GM19238 (cell line): ENCODE results near the gene IL23A.
"Not testable (repeated sequence)": the region's sequence is repeated elsewhere in the genome, so short reads cannot be mapped to it uniquely, and the experiment has no call there.

ENCODE experiments used
- DNase-seq: peaks from one replicate; pipeline ENCODE4 v3.0.0; 2011; ENCODE audit warnings: low spot score; ENCODE audit not compliant: insufficient read length

Gene IL23A, protein sequence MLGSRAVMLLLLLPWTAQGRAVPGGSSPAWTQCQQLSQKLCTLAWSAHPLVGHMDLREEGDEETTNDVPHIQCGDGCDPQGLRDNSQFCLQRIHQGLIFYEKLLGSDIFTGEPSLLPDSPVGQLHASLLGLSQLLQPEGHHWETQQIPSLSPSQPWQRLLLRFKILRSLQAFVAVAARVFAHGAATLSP

GRCh38 chr12:56338308-56339157 is at the start of gene IL23A:
IL23A (plus strand) TSS chr12:56338884; CDS start chr12:56339045, 161 bp downstream.
- no peak for DNase-seq

GRCh38 chr12:56293795-56294194 is 44.9 kb upstream of the IL23A start:
- no peak for DNase-seq

DNA sequence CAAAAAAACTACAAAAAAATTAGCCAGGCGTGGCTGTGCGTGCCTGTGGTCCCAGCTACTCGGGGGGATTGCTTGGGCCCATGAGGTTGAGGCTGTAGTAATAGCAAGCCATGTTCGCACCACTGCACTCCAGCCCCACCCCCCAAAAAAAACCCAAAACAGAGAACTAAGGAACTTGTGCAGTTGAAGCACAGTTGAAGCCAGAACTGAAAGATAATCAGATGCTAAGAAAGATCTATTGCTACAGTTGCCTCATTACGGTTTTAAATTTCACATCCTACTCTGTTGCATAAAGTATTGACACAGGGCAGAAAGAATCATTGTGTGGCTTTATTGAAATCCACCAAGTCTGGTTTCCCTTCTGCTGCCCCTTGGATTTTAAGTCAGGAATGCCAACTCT is 42.4 kb upstream of the IL23A start:
- no peak for DNase-seq

DNA sequence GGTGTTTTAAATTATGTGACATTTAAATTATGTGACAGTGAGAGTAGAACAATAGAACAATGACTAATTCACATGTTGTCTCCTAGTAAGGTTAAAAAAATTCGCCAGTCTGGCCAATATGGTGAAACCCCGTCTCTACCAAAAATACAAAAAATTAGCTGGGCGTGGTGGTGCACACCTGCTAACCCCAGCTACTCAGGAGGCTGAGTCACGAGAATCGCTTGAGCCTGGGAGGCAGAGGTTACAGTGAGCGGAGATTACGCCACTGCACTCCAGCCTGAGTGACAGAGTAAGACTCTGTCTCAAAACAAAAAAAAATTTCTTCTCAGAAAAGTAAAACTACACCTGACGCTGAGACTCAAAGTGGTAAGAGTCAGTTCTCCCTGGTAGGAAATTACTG is 41.3 kb upstream of the IL23A start:
- DNase-seq: no peak

- no peak for DNase-seq
These were observed 39.9 kb upstream of the IL23A start for GRCh38 chr12:56298828-56299227.

DNA sequence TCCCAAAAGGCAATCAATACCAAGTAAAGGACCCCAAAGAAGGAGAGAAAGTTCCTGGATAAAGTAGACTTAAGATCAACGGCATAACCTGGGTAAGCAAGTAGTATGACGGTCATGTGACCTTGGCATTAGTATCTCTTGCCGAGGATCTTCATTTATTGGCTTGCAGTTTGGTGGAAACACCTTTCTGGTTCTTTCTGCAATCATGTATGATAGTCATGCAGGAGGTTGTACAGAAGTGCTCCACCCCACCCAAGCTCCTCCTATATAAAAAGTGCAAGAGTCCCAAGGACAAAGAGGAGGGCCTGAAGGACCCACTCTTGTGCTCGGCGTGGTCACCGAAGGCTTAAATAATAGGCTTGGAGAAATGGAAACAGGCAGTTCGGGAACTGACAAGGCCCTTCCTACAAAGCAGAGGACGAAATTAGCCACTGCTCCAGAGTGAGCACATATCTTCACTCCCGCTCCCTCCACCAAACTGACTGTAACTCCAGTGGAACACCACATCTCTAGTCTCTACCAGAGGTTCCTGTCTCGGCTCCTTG is 39.3 kb upstream of the IL23A start:
- DNase-seq: no peak

- DNase-seq: peak; percentile 91
These were observed 38.6 kb upstream of the IL23A start, which contains the start of gene CS for GRCh38 chr12:56299853-56300643. CS (minus strand) TSS chr12:56300330; CDS start chr12:56300201, 129 bp downstream.

- no peak for DNase-seq
These were observed 37.8 kb upstream of the IL23A start for GRCh38 chr12:56300644-56301464.

- DNase-seq: no peak
These were observed 34.4 kb upstream of the IL23A start for GRCh38 chr12:56304276-56304675.

DNA sequence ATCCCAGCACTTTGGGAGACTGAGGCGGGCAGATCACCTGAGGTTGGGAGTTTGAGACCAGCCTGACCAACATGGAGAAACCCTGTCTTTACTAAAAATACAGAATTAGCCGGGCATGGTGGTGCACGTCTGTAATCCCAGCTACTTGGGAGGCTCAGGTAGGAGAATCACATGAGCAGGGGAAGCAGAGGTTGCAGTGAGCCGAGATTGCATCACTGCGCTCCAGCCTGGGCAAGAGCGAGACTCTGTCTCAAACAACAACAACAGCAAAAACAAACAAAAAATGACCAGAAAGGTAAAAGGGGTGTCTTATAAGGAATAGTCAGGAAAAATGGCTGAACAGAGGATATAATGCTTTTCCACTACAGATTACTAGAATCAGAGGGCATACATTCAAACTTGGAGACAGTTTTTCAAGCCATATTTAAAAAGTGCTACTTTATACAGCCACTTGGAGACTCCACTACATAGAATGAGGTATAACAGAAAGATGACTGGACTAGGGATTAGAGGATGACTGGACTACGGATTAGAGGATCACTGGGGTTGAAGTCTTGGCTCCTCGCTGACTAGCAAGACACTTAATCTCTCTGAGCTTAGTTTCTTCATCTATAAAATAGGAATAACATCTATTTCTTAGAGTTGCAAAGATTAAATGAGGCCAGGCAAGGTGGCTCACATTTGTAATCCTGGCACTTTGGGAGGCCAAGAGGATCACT is 33.7 kb upstream of the IL23A start:
- DNase-seq: no peak

GRCh38 chr12:56307221-56307965 is 31.3 kb upstream of the IL23A start:
- DNase-seq: no peak

DNA sequence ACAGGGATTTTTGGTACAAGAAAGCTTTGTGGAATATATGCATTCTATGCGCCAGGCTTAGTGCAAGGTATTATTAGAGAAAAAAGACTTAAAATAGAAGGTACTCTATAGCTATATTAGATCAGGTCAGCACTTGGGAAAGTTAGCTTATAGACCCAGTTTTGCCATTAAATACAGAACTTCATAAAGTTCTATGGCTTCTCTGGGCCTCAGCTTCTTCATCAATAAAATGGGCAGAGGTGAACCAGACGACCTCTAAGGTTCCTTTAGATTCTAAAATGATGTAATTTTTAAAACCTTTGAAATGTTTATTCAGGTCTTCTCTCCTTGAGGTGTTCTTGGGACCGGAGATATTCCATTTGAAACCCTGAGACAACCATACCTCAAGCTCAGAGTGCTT is 30.0 kb upstream of the IL23A start:
- DNase-seq: no peak

- no peak for DNase-seq
These were observed 27.7 kb upstream of the IL23A start for GRCh38 chr12:56311003-56311402.

DNA sequence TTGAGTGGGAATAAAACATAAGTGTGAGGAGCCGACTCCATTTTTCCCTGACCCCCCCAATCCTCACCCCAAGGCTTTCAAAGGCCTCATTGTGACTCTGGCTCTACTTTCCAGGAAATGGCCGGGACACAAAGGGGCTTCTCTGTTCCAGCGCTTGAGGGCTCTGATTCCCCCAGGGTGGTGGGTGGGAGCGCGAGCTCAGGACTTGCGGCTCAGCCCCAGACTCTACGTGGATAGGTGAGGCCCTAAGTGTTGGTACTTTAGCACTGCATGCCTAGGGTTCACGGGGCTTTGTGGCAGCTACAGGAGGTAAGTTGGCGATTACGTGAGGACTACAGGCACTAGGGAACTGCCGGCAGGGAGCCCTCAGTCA is 23.4 kb upstream of the IL23A start:
- DNase-seq: no peak

GRCh38 chr12:56315622-56316473 is 22.8 kb upstream of the IL23A start, which contains the start of gene CNPY2:
CNPY2 (minus strand) TSS chr12:56315988; CDS start chr12:56315217, 771 bp downstream.
- peak; percentile 92 for DNase-seq

DNA sequence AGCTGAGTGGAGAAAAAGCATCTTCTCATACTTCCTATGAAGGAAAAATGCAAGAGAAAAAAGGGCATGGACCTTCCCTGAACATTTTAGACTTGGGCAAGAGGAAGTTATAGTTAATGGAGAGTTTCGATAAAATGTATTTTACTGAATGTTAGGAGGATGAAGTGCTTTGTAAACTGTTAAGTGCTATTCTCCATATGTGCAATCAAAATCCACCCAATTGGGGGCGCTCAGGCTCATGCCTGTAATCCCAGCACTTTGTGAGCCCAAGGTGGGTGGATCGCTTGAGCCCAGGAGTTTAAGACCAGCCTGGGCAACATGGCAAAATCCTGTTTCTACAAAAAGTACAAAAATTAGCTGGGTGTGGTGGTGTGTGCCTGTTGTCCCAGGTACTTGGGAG is 21.0 kb upstream of the IL23A start:
- DNase-seq: no peak

DNA sequence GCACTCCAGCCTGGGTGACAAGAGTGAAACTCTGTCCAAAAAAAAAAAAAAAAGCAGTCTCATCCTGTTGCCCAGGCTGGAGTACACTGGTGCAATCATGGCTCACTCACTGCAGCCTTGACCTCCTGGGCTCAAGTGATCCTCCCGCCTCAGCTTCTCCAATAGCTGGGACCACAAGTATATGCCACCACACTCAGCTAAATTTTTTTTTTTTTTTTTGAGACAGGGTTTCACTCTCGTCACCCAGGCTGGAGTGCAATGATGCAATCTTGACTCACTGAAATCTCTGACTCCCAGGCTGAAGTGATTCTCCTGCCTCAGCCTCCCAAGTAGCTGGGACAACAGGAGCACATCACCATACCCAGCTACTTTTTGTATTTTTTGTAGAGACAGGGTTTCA is 17.7 kb upstream of the IL23A start:
- DNase-seq: no peak

GRCh38 chr12:56321610-56322009 is 17.1 kb upstream of the IL23A start:
- DNase-seq: not testable (repeated sequence)
